GM12872 (cell line): ENCODE data around the gene CNEP1R1.

Source experiments
- TF ChIP-seq, protein P1 (sequence below): IDR thresholded peaks from 3 replicates; pipeline ENCODE4 v1.5.1; 2011; ENCODE audit warnings: low read depth, mild to moderate bottlenecking, low read length, moderate library complexity; ENCODE audit not compliant: insufficient read depth

CNEP1R1 gene

DNA sequence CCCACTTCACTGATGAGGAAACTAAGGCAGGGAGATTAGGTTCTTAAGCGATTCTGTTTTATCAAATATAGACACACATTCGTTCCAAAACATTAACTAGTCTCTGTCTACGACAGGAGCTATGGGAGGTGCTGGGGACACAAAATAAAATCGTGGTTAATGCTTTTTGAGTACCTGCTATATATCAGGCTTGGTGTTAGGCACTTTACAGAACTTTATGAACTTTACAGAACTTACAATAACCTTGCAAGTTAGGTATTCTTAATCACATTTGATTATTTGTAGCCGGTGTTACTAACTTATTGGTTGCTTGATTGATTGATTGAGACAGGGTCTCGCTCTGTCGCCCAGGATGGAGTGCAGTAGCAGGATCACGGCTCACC is 40.2 kb downstream of the CNEP1R1 start:
- TF ChIP-seq, protein P1, sequence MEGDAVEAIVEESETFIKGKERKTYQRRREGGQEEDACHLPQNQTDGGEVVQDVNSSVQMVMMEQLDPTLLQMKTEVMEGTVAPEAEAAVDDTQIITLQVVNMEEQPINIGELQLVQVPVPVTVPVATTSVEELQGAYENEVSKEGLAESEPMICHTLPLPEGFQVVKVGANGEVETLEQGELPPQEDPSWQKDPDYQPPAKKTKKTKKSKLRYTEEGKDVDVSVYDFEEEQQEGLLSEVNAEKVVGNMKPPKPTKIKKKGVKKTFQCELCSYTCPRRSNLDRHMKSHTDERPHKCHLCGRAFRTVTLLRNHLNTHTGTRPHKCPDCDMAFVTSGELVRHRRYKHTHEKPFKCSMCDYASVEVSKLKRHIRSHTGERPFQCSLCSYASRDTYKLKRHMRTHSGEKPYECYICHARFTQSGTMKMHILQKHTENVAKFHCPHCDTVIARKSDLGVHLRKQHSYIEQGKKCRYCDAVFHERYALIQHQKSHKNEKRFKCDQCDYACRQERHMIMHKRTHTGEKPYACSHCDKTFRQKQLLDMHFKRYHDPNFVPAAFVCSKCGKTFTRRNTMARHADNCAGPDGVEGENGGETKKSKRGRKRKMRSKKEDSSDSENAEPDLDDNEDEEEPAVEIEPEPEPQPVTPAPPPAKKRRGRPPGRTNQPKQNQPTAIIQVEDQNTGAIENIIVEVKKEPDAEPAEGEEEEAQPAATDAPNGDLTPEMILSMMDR = no peak

- TF ChIP-seq, protein P1 = no peak
These were observed 40.8 kb downstream of the CNEP1R1 start, which contains the start of gene HEATR3 for GRCh38 chr16:50065624-50066481. Gene HEATR3, plus strand, starts transcription at chr16:50065970. Its CDS starts 162 bp downstream, at chr16:50066132.

DNA sequence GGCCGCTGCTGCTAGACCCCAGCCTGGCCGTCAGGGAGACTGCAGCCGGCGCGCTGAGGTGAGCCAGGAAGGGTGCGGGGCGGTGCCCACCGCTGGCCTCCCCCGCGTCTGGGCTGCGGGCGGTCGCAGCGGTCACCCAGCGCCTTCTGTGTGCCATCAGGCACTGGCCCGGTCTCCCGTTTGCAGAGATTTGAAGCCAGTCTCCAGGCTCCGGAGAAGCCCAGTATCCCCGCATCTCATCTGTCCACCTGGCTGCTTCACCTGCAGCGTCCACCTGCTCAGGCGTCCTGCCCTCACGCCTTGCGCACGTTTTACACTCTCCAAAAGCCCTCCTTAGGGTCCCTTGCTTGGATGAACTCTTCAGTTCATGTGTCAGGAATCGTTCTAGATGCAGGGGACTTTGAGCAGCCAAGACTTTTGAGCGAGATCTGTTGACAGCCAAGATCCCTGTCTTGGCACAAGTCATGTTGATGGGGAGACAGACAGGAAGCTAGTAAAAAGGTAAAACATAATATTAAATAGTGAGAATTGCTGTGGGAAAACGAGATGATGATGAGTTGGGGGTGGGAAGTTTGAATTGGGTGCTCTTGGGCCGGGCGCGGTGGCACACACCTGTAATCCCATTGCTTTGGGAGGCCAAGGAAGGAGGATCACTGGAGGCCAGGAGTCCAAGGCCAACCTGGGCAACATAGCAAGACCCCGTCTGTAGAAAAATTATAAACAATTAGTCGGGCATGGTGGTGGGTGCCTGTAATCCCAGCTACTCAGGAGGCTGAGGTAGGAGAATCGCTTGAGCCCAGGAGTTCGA is 41.7 kb downstream of the CNEP1R1 start:
- TF ChIP-seq, protein P1 = no peak

DNA sequence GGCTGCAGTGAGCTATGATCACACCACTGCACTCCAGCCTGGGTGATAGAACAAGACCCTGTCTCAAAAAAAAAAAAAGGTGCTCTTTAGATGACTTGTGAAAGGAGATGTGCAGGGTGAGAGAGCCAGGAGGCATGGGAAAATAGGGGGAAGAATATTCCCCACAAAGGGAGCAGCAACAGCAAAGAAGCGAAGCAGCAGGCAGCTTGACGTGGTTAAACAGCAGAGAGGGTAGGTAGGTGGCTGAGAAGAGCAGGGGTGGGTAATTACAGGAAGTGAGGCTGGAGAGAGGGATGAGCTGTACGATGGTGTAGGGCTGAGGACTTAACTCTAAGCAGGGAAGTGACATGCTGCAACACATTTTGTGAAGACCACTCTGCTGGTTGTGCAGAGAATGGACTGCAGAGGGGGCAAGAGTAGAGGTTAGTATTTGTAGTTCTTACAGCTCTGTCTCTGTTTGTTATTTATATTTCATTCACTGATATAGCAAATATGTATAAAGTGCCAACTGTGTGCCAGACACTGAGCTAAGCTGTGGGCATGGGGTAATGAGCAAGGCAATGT is 42.3 kb downstream of the CNEP1R1 start:
- TF ChIP-seq, protein P1 = peak; percentile 65

- TF ChIP-seq, protein P1 = no peak
These were observed 43.5 kb downstream of the CNEP1R1 start for GRCh38 chr16:50068550-50068949.

- TF ChIP-seq, protein P1 = no peak
These were observed 44.0 kb downstream of the CNEP1R1 start for GRCh38 chr16:50069060-50069459.

- TF ChIP-seq, protein P1 = no peak
These were observed 46.1 kb downstream of the CNEP1R1 start for GRCh38 chr16:50071075-50071671.
